Activated CD4-positive, alpha-beta T cell treated with anti-CD3 and anti-CD28 coated beads, Interleukin-2, amount 50 U/mL, for 16 hours (primary cell): ENCODE data around the gene RDX.
"Not testable (repeated sequence)": the region's sequence is repeated elsewhere in the genome, so short reads cannot be mapped to it uniquely, and the experiment has no call there.

Source experiments
- DNase-seq: peaks from one replicate; pipeline ENCODE4 v3.0.0-alpha.2; 2020

The RDX gene

GRCh38 chr11:110269996-110270395 lies 26.4 kb downstream of the RDX start:
- DNase-seq, result no peak

- no peak for DNase-seq
These were observed 28.0 kb downstream of the RDX start for GRCh38 chr11:110268441-110268840.

GRCh38 chr11:110262072-110262403 lies 34.4 kb downstream of the RDX start:
- DNase-seq, result no peak

GRCh38 chr11:110261195-110262071 lies 35.0 kb downstream of the RDX start:
- no peak for DNase-seq

GRCh38 chr11:110253525-110253924 lies 42.9 kb downstream of the RDX start:
- DNase-seq, result peak; percentile 39

- DNase-seq, result peak; percentile 39
These were observed 44.6 kb downstream of the RDX start for GRCh38 chr11:110251836-110252235.

- no peak for DNase-seq
These were observed 46.2 kb downstream of the RDX start for GRCh38 chr11:110250168-110250567.

GRCh38 chr11:110249766-110250165 lies 46.6 kb downstream of the RDX start:
- DNase-seq, result no peak

- DNase-seq, result no peak
These were observed 47.3 kb downstream of the RDX start for GRCh38 chr11:110249066-110249465.

- no peak for DNase-seq
These were observed 52.6 kb downstream of the RDX start for GRCh38 chr11:110243791-110244190.

GRCh38 chr11:110242746-110243145 lies 53.7 kb downstream of the RDX start:
- DNase-seq, result no peak

- DNase-seq, result no peak
These were observed 54.2 kb downstream of the RDX start for GRCh38 chr11:110242188-110242587.

- DNase-seq, result no peak
These were observed 60.4 kb downstream of the RDX start for GRCh38 chr11:110235966-110236365.

- DNase-seq, result no peak
These were observed 66.0 kb downstream of the RDX start for GRCh38 chr11:110230377-110230776.

- no peak for DNase-seq
These were observed 77.2 kb downstream of the RDX start for GRCh38 chr11:110219006-110219785.

- DNase-seq, result no peak
These were observed 78.5 kb downstream of the RDX start for GRCh38 chr11:110217936-110218335.

GRCh38 chr11:110217223-110217877 lies 79.1 kb downstream of the RDX start:
- peak; percentile 33 for DNase-seq

- not testable (repeated sequence) for DNase-seq
These were observed 87.1 kb downstream of the RDX start for GRCh38 chr11:110209313-110209694.

- not testable (repeated sequence) for DNase-seq
These were observed 87.6 kb downstream of the RDX start for GRCh38 chr11:110208678-110209312.

GRCh38 chr11:110207123-110207522 lies 89.3 kb downstream of the RDX start:
- DNase-seq, result no peak

- DNase-seq, result no peak
These were observed 95.6 kb downstream of the RDX start for GRCh38 chr11:110200836-110201235.

- no peak for DNase-seq
These were observed 96.2 kb downstream of the RDX start for GRCh38 chr11:110200241-110200640.
